HepG2 (cell line): ENCODE results near the gene SOST. TPM values are rescaled to one million over a fixed set of nuclear protein-coding genes. Genes with fewer than 3 reads are reported as not detected.

Source experiments
- GLI4 ChIP-seq: sonication (generic); formaldehyde crosslinking; IDR thresholded peaks from 2 replicates; pipeline ENCODE4 v1.5.1; 2020; ENCODE audit warnings: missing genetic modification reagents, mild to moderate bottlenecking, moderate library complexity, borderline replicate concordance
- HINFP ChIP-seq: sonication (generic); formaldehyde crosslinking; IDR thresholded peaks from 2 replicates; pipeline ENCODE4 v1.4.0; 2020; ENCODE audit warnings: low read depth, mild to moderate bottlenecking, missing genetic modification reagents
- IKZF5 ChIP-seq: IDR thresholded peaks from 2 replicates; pipeline ENCODE4 v1.6.1; 2018; ENCODE audit warnings: missing genetic modification reagents, mild to moderate bottlenecking, missing compliant biosample characterization
- MEIS1 ChIP-seq: sonication (generic); formaldehyde crosslinking; IDR thresholded peaks from 2 replicates; pipeline ENCODE4 v1.9.0; 2021; ENCODE audit warnings: mild to moderate bottlenecking, missing genetic modification reagents, moderate library complexity, borderline replicate concordance
- NFIB ChIP-seq: sonication (generic); formaldehyde crosslinking; IDR thresholded peaks from 2 replicates; pipeline ENCODE4 v1.9.0; 2021; ENCODE audit warnings: missing genetic modification reagents, mild to moderate bottlenecking, borderline replicate concordance
- NFKB2 ChIP-seq: sonication (generic); formaldehyde crosslinking; IDR thresholded peaks from 2 replicates; pipeline ENCODE4 v1.4.0; 2020; ENCODE audit warnings: missing genetic modification reagents, borderline replicate concordance
- SNAI1 ChIP-seq: sonication (generic); formaldehyde crosslinking; IDR thresholded peaks from 2 replicates; pipeline ENCODE4 v1.5.0; 2020; ENCODE audit warnings: mild to moderate bottlenecking, missing genetic modification reagents, borderline replicate concordance
- SNAPC4 ChIP-seq: sonication (generic); formaldehyde crosslinking; IDR thresholded peaks from 2 replicates; pipeline ENCODE4 v1.4.0; 2020; ENCODE audit warnings: mild to moderate bottlenecking, missing genetic modification reagents
- STAT6 ChIP-seq: sonication (generic); formaldehyde crosslinking; IDR thresholded peaks from 2 replicates; pipeline ENCODE4 v1.4.0; 2020; ENCODE audit warnings: missing genetic modification reagents, mild to moderate bottlenecking, borderline replicate concordance
- SYNCRIP ChIP-seq: fragments of 200-400 bp; formaldehyde crosslinking; IDR thresholded peaks from 2 replicates; pipeline ENCODE4 v1.6.1; 2018; ENCODE audit warnings: mild to moderate bottlenecking, low read depth, low read length; ENCODE audit not compliant: insufficient read depth
- TRIM22 ChIP-seq: fragments of 450-650 bp; IDR thresholded peaks from 2 replicates; pipeline ENCODE4 v1.6.1; 2017
- ZFP41 ChIP-seq: sonication (generic); formaldehyde crosslinking; IDR thresholded peaks from 2 replicates; pipeline ENCODE4 v1.4.0; 2020; ENCODE audit warnings: mild to moderate bottlenecking, missing genetic modification reagents, borderline replicate concordance
- ZMAT3 ChIP-seq: sonication (generic); formaldehyde crosslinking; conservative IDR thresholded peaks from 2 replicates; pipeline ENCODE4 v1.7.0; 2021; ENCODE audit warnings: missing genetic modification reagents
- ZNF766 ChIP-seq: sonication (generic); formaldehyde crosslinking; IDR thresholded peaks from 2 replicates; pipeline ENCODE4 v1.5.0; 2020; ENCODE audit warnings: missing genetic modification reagents, borderline replicate concordance
- ZNF841 ChIP-seq: sonication (generic); formaldehyde crosslinking; IDR thresholded peaks from 2 replicates; pipeline ENCODE4 v1.8.1; 2023; ENCODE audit warnings: missing genetic modification reagents, borderline replicate concordance
- polyA plus RNA-seq, 8 experiments: library from polyadenylated mRNA; depleted of rRNA in 3 of 8; stranded (reverse) in 7 of 8; unstranded in 1 of 8; fragments of >200 nt; fragmentation: Illumina TruSeq in 4 of 8; extraction: Trizol in 4 of 8; gene quantifications; 2 replicates each; pipeline versions ENCODE4 v1.2.1 to v1.2.3, GENCODE V29; 2011 to 2016; ENCODE audit warnings: low read depth in 4 of 8, missing spikeins in 1 of 8, mixed read lengths in 1 of 8; ENCODE audit not compliant: insufficient read depth in 1 of 8
- total RNA-seq, 5 experiments: library from RNA; depleted of rRNA; stranded (reverse); fragments of >200 nt; fragmentation: Illumina TruSeq; extraction: Trizol; gene quantifications; 2 replicates each; pipeline ENCODE4 v1.2.3, GENCODE V29; 2016; ENCODE audit warnings: low read depth in 1 of 5

SOST gene
- total and polyA plus RNA-seq, 2 of the 13 experiments (the other 11 are each of a cell fraction or from before 2014, with no cell fraction given) = not detected

- TF ChIP-seq SNAPC4 (CRISPR knock-in tag) = 0 out of 2 replicates have a peak, but pooled peaks have one; percentile 55
- TF ChIP-seq ZNF841 (CRISPR knock-in tag) = no peak
- 0 out of 2 replicates have a peak, but pooled peaks have one; percentile 22 for TF ChIP-seq ZFP41 (CRISPR knock-in tag)
- no peak; the same call in 1 of the 2 replicates for TF ChIP-seq ZMAT3
- TF ChIP-seq NFIB (CRISPR knock-in tag) = no peak
- TF ChIP-seq TRIM22 = no peak
- peak; percentile 68; the same call in 1 of the 2 replicates for TF ChIP-seq IKZF5 (CRISPR knock-in tag)
- TF ChIP-seq SNAI1 (CRISPR knock-in tag) = 0 out of 2 replicates have a peak, but pooled peaks have one; percentile 63
- peak; percentile 42; the same call in 1 of the 2 replicates for TF ChIP-seq NFKB2
- no peak for TF ChIP-seq STAT6 (CRISPR knock-in tag)
- no peak for TF ChIP-seq ZNF766 (CRISPR knock-in tag)
- TF ChIP-seq MEIS1 = peak; percentile 78; the same call in 1 of the 2 replicates
- TF ChIP-seq HINFP = 0 out of 2 replicates have a peak, but pooled peaks have one; percentile 54
- TF ChIP-seq SYNCRIP = no peak
- TF ChIP-seq GLI4 (CRISPR knock-in tag) = 0 out of 2 replicates have a peak, but pooled peaks have one; percentile 51
These were observed 38.1 kb downstream of the SOST start (continued) for GRCh38 chr17:43720311-43721060.
